COLO668 (cell line): ENCODE results near the gene MVK.
A peak's percentile ranks its signal among the peaks of the same experiment; 100 is the strongest.

ENCODE experiments used
- DNase-seq: peaks from one replicate; lab custom pipeline; 2025; ENCODE audit not compliant: unreplicated experiment; lab: John Stamatoyannopoulos, UW

The MVK gene

DNA sequence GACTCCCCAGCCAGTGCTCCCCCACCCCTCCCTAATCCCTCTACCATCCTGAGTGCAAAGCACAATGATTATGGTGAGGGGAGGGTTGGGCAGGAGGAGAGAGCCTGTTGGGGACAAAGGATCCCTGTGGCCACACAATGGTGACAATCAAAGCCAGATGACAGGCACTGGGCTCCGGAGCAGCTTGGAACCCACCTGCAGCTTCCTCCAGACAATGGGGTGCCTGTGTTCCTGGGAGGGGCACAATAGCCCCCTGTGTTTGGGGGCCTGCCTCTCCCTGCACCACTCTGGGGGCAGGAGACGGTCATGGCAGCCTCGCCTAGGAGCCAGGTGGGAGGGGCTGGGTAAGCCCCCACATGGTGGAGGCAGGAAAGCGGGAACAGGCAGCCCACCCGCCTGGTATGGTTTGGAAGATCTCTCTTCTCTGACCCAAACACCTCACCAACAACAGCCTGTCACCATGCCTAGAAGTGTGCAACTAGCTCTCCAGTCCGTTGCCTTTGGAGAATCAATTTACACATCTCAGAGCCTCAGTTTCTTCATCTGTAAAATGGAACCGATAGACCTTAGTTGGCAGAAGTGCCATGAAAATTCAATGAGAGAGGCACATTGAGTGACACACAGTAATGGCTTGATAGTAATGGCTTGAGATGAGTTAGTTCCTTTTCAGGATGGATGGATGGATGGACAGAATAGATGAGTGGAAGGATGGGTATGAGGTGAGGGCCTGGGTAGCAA is 53.0 kb downstream of the MVK start:
- no peak for DNase-seq

DNA sequence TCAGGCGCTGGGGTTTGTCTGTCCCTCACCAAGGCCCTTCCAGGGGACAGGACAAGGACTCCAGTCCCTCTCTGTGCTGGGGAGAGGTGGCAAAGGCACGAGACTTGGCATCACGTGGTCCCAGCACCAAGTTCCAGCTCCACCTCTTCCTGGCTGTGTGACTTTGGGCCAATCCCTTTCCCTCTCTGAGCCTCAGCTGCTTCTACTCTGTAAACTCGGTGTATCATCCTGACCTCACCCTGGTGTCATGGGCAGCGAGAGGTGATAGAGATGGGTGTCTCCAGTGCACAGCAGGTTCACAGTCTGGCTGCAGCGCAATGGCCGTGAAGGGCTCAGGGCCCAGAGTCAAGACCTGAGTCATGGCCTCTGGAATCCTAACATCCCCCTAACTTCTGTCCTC is 54.0 kb downstream of the MVK start:
- DNase-seq: no peak

DNA sequence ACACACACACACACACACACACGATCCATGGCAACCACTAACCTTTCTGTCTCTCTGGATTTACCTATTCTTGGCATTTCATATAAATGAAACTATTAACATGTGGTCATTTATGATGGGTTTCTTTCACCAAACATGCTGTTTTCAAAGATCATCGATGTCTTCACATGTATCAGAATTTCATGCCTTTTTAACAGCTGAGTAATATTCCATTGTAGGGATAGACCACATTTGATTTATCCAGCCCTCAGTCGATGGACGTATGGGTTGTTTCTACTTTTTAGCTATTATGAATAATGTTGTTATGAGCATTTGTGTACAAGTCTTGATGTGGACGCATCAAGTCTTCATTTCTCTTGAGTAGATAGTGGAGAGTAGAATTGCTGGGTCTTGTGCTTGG is 56.5 kb downstream of the MVK start:
- DNase-seq: no peak

DNA sequence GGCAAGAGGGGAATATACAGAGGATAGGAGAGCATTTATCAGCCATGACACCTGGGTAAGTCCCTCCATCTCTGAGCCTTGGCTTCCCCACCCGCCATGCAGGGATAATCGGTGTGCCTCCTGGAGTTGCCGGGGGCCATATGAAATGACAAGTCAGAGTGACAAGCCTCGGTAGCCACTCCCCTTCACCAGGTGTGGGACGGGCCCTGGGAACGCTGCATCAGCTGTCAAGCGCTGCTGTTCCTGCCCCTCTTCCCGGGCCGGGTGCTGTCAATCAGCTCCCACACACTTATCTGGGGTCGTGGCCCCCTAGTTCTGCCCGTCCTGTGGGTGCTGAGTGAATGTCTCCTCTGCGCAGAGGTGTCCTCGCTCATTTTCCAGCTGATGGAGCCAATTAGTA is 57.2 kb downstream of the MVK start:
- DNase-seq: no peak

DNA sequence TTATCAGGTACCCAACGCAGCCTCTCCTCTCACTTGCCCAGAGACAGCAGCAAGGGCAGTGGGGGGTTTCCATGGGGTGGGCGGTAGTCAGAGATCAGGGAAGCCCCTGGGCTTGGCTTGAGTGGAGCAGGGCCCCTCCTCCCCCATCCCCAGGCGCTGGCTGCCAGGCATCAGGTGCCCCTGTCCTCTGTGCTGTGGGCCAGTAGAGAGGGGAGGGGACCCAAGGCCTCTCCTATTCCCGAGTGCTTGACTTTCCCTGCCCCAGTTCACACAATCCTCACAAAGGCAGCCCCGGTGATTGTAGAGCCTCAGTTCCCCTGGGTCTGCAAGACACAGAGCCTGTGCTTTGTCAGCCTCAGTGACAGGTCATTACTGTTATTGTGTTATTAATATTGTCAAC is 57.7 kb downstream of the MVK start:
- DNase-seq: no peak

DNA sequence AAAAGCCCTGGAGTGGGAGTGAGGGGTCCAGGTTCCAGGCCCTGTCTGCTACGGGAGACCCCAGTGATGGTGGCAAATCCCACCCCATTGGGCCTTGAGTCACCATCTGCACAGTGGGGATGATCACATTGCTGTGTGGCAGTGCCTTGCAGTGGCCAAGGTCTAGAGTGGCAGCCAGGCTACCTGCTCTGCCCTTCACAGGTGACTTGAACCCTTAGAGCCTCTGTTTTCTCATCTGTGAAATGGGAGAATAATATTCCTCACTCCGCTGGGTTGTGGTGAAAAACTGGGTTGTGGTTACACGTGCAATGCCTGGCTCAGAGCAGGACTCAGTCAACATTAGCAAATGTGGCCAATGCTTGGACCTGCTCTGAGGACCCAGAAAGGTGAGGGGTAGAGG is 58.2 kb downstream of the MVK start:
- DNase-seq: no peak

DNA sequence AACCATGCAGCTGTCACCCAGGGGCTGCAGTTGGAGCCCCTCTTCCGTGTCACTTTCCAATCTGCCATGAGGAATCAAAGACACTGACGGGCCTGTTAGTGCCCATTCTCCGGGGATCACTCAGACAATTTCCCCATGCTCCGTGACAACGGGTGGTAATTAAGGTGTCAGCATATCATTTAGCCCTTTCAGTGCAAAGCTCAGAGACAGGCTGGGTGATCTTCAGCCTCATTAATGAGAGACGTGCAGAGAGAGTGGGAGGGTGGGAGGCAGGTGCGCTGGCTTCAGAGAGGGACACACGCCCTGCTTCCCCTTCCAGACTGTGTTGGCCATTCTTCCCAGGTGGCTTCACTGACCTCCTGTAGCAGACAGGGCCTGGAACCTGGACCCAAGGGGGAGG is 58.7 kb downstream of the MVK start:
- peak; percentile 50 for DNase-seq

DNA sequence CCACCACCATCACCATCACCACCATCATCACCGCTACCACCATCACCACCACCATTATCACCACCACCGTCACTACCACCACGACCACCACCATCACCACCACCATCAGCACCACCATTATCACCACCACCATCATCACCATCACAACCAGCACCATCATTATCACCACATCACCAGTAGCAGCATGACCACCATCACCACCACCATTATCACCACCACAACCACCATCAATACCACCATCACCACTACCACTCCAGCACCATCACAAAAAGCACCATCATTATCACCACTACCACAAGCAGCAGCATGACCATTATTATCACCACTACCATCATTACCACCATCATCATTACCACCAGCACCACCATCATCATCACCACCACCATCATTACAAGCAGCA is 62.1 kb downstream of the MVK start:
- DNase-seq: no peak

DNA sequence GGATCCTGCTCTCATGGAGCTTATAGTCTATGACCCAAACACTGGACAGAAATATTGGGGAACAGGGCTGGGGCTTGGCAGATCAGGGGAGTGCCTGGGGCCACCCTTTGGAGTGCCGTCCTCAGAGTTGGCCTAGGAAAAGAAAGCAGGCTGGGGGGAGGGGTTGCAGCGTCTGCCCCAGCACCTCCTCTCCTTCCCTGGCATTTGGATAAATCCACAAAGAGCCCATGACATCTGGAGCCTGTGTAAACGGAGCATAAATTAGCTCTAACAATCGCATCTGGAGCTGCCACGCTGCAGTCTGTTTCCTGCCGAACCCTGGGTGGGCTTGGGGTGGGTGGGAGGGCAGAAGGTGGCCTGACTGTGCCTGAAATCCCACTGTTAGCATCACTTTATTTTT is 63.8 kb downstream of the MVK start:
- peak; percentile 51 for DNase-seq

DNA sequence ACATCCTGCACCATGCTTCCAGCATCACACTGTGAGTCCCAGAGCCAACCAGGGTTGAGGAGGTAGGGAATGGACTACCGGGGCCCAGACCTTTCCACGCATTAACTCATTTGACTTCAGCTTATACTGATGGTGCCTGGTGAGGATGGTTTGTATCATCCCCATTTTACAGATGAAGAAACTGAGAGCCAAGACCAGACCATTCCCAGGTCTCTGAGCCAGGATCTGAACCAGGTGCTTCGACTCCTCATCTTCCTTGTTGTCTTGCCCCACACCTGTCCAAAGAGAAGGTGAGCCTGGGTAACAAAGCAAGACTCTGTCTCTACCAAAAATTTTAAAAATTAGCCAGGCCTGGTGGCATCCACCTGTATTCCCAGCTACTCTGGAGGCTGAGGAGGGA is 64.4 kb downstream of the MVK start:
- DNase-seq: no peak

DNA sequence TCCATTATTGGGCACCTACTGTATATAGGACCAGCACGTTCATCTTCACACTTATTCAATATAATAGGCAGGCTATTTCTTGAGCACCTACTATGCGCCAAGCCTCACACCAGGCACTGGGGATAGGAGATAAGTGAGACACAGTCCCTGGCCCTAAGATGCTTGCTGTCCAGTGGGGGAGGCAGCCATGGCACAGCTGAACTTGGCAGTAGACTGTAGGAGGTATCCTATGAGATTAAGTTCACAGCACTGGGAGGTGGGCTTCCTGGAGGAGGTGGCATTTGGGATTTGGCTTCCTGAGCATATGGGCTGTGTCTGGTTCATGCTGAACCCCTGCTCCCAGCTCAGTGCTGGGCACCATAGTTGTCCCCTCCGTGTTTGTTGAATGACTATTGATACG is 65.1 kb downstream of the MVK start:
- no peak for DNase-seq

DNA sequence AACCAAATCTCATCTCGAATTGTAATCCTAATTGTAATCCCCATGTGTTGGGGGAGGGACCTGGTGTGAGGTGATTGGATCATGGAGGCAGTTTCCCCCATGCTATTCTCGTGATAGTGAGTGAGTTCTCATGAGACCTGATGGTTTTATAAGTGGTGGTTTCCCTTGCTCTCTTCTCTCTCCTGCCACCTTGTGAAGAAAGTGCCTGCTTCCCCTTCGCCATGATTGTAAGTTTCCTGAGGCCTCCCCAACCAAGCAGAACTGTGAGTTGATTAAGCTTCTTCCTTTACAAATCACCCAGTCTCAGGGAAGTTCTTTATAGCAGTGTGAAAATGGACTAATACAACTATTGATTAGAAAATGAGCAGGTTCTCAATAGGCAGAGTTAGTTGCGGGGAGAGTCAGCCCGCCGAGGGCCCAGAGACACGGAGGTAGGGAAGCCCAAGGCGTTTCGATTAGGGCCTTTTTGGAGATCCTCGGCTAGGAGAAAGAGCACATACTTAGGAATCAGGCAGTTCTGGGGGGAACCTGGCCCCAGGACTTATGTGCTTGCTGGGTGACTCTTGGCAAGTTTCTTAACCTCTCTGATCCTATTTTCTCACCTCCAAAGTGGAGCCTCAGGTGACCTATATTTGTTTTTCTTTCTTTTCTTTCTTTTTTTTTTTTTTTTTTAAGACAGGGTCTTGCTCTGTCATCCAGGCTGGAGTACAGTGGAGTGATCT is 65.7 kb downstream of the MVK start:
- no peak for DNase-seq

DNA sequence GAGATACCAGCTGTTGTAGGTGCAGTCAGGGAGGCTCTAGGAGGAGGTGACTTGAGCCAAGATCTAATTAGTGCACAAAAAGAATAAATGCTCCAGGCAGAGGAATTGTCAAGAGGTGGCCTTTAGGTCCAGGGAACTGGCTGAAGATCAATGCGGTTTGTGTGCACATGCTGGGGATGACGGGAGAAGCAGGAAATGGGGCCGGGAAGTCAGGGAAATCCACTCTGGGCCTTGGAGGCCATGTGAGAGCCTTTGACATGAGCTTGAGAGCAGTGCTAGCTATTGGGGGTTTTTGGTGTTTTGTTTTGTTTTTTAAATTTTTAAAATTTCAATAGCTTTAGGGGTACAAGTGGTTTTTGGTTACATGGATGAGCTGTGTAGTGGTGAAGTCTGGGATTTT is 67.4 kb downstream of the MVK start:
- no peak for DNase-seq

DNA sequence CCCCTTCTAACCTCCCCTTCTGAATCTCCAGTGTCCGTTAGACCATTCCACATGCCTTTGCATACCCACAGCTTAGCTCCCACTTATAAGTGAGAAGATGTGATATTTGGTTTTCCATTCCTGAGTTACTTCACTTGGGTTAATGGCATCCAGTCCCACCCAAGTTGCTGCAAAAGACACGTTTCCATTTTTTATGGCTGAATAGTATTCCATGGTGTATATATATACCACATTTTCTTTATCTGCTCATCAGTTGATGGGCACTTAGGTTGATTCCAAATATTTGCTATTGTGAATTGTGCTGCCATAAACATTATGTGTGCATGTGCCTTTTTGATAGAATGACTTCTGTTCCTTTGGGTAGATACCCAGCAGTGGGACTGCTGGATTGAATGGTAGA is 67.8 kb downstream of the MVK start:
- DNase-seq: no peak

DNA sequence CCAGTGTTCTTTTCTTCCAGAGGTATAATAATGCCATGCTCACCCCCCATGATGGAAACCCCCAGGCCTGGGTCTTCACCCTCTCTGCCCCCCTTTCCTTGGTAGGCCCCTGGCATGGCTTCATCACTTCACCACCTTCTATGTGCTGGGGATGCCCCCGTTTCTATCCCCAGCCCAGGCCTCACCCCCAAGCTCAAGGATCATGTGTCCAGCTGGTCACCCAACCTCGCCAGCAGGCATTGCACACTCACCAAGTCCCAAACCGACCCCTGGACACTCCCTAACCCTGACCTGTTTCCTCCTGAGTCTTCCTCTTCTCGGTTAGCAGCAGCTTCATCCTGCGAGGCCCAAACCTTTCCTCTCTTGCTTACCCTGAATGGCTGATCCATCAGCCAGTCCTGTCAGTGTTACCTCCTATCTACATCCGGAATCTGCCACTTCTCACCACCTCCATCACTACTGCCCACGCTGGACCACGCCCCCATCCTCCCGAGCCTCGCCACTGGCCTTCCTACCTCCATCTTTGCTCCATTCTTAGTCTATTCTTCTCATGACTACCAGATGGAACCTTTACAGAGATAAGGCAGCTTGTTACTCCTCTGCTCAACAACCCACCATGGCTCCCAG is 69.0 kb downstream of the MVK start:
- no peak for DNase-seq

DNA sequence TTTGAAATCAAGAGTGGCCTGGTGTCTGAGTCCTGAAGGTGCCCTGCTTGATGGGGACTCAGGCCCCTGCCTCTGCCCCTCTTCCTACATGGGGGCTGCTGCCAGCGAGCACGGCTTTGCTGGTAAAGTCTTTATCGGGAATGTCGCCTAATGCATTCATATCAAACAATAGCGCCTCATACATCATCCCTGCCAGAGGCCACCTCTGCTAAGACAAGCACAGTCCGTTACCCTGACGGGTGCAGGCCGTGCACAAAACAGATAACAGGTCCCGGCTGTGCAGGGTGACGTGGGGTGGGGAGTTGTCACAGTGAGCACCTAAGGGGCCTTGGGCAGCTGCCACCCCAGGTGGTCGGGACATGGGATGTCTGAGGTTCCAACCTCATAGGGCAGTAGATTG is 71.6 kb downstream of the MVK start:
- no peak for DNase-seq

DNA sequence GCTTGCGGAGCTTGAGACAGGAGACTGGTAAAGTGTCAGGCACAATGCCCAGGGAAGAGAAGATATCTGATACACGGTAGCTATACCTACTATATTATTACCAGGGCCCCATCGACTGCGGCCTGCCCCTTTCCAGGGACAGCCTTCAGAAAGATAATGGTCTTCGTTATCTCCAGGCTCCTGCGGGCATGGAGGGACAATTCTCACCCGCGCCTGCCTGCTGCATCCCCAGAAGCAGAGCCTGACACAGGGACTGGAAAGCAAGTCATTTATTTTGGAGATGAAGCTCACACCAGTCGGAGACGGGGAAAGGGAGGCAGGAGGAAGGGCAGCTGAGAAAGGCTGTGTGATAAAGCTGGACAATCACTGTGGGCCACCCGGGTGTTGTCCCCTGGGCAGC is 72.1 kb downstream of the MVK start:
- no peak for DNase-seq
